Esophagus squamous epithelium (tissue), 5 donors: ENCODE measurements around the gene PTER. TPM values are rescaled to one million over a fixed set of nuclear protein-coding genes. Genes with fewer than 3 reads are reported as not detected.

ENCODE experiments used
- DNase-seq: peaks from one replicate; lab custom pipeline; 2025; lab: John Stamatoyannopoulos, UW
- H3K27ac ChIP-seq, 4 donors: fragments of 200-600 bp; sonication (generic); one replicate each; pipeline ENCODE4 v1.5.1; 2016 to 2019; ENCODE audit warnings: mild to moderate bottlenecking in 1 of 4
- H3K27me3 ChIP-seq, 4 donors: fragments of 200-600 bp; sonication (generic); 1 replicate in 3 of 4; 2 replicates in 1 of 4; pipeline versions ENCODE4 v1.5.1 to v1.6.0; 2017 to 2021; ENCODE audit warnings: antibody characterized with exemption in 1 of 4
- H3K36me3 ChIP-seq, 3 donors: fragments of 200-600 bp; sonication (generic); one replicate each; pipeline ENCODE4 v1.5.1; 2016 to 2019
- H3K4me1 ChIP-seq, 3 donors: fragments of 200-600 bp; sonication (generic); one replicate each; pipeline ENCODE4 v1.5.1; 2017 to 2019
- H3K4me3 ChIP-seq, 4 donors: fragments of 200-600 bp; sonication (generic); 1 replicate in 3 of 4; 2 replicates in 1 of 4; pipeline ENCODE4 v1.5.1; 2016 to 2019; ENCODE audit warnings: mild to moderate bottlenecking in 2 of 4, moderate library complexity in 1 of 4
- H3K9me3 ChIP-seq, 3 donors: fragments of 200-600 bp; sonication (generic); one replicate each; pipeline ENCODE4 v1.5.1; 2016 to 2019
- POLR2A ChIP-seq, 4 donors: fragments of 450-650 bp; IDR thresholded peaks; one replicate each; pipeline ENCODE4 v1.6.1; 2017; ENCODE audit warnings: antibody characterized with exemption in 4 of 4, mild to moderate bottlenecking in 4 of 4, moderate library complexity in 3 of 4
- WGBS, 2 donors: methylation state at CpG; one replicate each; pipeline ENCODE4 v1.1.5; 2018; 5-methylcytosine and 5-hydroxymethylcytosine counted together
- intact Hi-C: fragments of 100-400 bp; cut with DNase I; formaldehyde crosslinking; loops from one replicate; pipeline ENCODE4 v1.15.0; 2022
- total RNA-seq, 4 donors: library from RNA; depleted of rRNA; stranded (reverse); fragments of >200 nt; gene quantifications; one replicate each; pipeline ENCODE4 v1.1.0, GENCODE V29; 2016
- TF ChIP-seq, protein P1 (sequence below), 6 experiments: fragments of 450-650 bp in 4 of 6; fragments of 200-600 bp in 2 of 6; sonication (generic) in 2 of 6; IDR thresholded peaks; one replicate each; pipeline ENCODE4 v1.5.1; 2016 to 2019; ENCODE audit warnings: antibody characterized with exemption in 6 of 6, mild to moderate bottlenecking in 4 of 6, moderate library complexity in 4 of 6
- donor health status: DM: yes; HTN: yes; CAD: no.

Gene PTER
- total RNA-seq, 4 donors from 2014 or later = 4.4 to 10.3 (median 8.2) TPM

DNA sequence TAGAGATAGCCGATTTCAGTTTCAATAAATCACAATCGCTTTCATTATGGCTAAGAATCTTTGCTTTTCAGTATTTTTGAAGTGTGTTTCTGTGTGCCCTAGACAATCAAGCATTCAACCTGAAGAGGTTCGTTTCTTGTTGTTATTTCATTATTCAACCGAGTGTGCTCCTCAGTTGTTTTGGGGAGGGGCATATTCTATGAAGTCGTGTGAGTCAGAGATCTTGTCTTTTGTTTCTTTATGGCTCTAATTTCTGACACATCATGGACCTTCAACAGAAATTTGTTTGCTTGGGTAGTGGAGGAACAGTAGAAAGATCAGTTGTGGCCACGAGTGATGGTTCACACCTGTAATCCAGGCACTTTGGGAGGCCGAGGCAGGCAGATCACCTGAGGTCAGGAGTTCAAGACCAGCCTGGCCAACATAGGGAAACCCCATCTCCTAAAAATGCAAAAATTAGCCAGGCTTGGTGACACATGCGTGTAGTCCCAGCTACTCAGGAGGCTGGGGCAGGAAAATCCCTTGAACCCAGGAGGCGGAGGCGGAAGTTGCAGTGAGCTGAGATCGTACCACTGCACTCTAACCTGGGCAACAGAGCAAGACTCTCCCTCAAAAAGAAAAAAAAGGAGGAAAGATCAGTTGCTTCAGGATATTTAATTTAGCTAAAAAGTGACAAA is 46.6 kb downstream of the PTER start:
- Histone ChIP-seq H3K9me3 (no peaks in the 10 kb centered on the region), H3K36me3 (peaks cover 0 to 23% (median 0%) of the 10 kb centered on the region in 3 donors), H3K27ac (no peak overlapping the region), H3K27me3 (no peaks in the 10 kb centered on the region), H3K4me1 (no peaks in the 10 kb centered on the region), H3K4me3 (no peak overlapping the region)
- no peak for TF ChIP-seq POLR2A (IDR thresholded peaks at IDR 0.05)
- TF ChIP-seq, protein P1, sequence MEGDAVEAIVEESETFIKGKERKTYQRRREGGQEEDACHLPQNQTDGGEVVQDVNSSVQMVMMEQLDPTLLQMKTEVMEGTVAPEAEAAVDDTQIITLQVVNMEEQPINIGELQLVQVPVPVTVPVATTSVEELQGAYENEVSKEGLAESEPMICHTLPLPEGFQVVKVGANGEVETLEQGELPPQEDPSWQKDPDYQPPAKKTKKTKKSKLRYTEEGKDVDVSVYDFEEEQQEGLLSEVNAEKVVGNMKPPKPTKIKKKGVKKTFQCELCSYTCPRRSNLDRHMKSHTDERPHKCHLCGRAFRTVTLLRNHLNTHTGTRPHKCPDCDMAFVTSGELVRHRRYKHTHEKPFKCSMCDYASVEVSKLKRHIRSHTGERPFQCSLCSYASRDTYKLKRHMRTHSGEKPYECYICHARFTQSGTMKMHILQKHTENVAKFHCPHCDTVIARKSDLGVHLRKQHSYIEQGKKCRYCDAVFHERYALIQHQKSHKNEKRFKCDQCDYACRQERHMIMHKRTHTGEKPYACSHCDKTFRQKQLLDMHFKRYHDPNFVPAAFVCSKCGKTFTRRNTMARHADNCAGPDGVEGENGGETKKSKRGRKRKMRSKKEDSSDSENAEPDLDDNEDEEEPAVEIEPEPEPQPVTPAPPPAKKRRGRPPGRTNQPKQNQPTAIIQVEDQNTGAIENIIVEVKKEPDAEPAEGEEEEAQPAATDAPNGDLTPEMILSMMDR (IDR thresholded peaks at IDR 0.05) = no peak
- intact Hi-C loops = no loop called here
- 86 to 91% methylated on average over 7 to 11 of the region's 11 CpGs for whole genome bisulfite sequencing, 2 donors
- DNase-seq = no peak

DNA sequence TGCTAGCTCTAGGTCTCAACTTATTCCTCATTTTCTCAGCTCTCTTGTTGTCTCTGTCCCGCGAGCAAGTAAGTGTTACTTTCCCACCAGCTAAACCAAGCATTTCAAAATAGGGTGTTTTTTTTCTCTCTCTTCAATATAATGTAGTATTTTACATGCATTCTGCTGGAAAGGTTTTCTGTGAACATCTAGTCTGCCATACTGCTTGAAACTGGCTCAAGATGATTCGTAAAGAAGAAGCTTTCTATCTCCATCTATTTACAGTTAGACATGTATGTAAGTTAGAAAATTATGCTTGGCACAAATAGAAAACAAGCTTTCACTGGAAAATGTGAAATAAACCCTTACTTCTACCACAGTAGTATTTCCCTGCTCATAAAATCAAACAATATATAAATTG is 53.7 kb downstream of the PTER start:
- TF ChIP-seq POLR2A (IDR thresholded peaks at IDR 0.05) = no peak
- TF ChIP-seq, protein P1 (IDR thresholded peaks at IDR 0.05) = no peak
- no peaks in the 10 kb centered on the region for H3K4me1 ChIP-seq
- no peak overlapping the region for H3K4me3 ChIP-seq
- DNase-seq = no peak
- peaks cover 0 to 45% (median 0%) of the 10 kb centered on the region in 3 donors for H3K36me3 ChIP-seq
- 91 to 100% methylated on average over 3 of the region's 3 CpGs for WGBS, 2 donors
- H3K27me3 ChIP-seq = no peaks in the 10 kb centered on the region
- H3K9me3 ChIP-seq = no peaks in the 10 kb centered on the region
- H3K27ac ChIP-seq = no peak overlapping the region
- intact Hi-C loops = no loop called here

DNA sequence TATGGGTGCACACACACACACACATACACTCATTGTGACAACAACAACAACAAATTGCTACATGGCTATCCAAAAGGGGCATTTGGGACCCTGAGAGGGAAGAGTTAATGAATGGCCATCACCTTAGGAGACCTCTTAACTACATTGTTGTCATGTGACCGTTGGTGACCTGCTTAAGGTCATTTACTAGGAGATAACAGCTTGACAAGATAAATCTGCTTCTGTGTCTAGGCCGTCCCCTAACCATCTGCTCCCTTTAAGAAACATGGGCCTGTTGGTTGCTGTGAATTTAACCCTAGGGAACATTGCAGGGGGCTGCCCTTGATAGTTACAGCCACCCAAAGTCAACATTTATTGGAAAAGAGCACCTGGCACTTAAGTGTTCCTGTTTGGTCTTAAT is 55.1 kb downstream of the PTER start:
- no peaks in the 10 kb centered on the region for H3K4me1 ChIP-seq
- H3K27me3 ChIP-seq = no peaks in the 10 kb centered on the region
- DNase-seq = no peak
- H3K4me3 ChIP-seq = no peak overlapping the region
- TF ChIP-seq POLR2A (IDR thresholded peaks at IDR 0.05) = no peak
- TF ChIP-seq, protein P1 (IDR thresholded peaks at IDR 0.05) = no peak
- intact Hi-C loops = no loop called here
- H3K9me3 ChIP-seq = no peaks in the 10 kb centered on the region
- 69 to 80% methylated on average over 2 of the region's 2 CpGs for WGBS, 2 donors
- peaks cover 0 to 36% (median 0%) of the 10 kb centered on the region in 3 donors for H3K36me3 ChIP-seq
- H3K27ac ChIP-seq = no peak overlapping the region

DNA sequence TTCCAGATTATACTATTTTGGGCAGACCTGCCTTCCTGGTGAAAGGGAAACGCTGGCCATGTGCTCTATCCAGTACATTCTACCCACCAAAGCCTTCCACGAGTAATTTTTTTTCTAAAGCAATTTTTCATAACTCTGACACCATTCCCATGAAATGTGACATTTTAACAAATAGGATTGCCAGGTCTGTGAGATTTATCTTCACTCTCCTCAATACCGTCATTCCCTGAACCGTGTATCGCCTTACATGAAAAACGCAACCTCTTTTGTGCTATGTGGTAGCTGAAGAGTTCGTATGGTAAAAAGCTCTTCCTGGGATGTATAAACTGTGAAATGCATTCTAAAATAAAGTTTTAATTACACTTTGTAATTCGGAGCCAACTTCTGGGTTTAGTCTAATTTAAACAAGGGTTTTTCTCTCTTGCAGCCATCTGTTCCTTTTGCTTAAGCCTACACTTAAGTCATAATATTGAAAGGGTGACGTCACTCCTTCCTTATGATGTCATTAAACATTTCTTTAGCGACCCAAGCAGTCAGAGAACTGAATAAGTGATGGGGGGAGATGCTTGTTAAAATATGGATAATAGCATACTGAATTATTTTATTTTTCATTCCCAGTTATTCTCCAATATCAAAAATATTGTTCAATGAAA is 57.2 kb downstream of the PTER start:
- Histone ChIP-seq H3K9me3 (no peaks in the 10 kb centered on the region), H3K4me1 (no peaks in the 10 kb centered on the region), H3K36me3 (peaks cover 0 to 25% (median 0%) of the 10 kb centered on the region in 3 donors), H3K27me3 (no peaks in the 10 kb centered on the region), H3K27ac (no peak overlapping the region), H3K4me3 (no peak overlapping the region)
- intact Hi-C loops = no loop called here
- 77 to 86% methylated on average over 10 of the region's 10 CpGs for WGBS, 2 donors
- TF ChIP-seq POLR2A (IDR thresholded peaks at IDR 0.05) = no peak
- TF ChIP-seq, protein P1 (IDR thresholded peaks at IDR 0.05) = no peak
- DNase-seq = no peak

DNA sequence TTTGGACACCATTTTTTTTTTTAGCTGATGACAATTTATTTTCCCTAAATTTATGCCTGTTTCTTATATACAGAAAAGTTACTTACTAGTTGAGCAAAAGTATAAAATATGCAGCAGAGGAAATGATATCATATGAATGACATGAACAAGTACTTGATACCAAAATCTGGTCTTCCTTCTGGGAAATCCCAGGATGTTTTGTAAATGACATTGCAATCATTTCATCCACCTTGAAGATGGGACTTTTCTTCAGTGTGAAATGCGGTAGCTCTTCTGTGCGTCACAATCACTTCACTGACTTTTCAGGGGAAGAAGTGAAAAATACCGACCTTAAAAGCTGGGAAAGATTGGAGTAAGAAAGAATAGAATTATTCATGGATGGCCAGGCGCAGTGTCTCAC is 61.1 kb downstream of the PTER start:
- H3K27me3 ChIP-seq = no peaks in the 10 kb centered on the region
- intact Hi-C loops = no loop called here
- 83 to 98% methylated on average over 3 to 4 of the region's 4 CpGs for WGBS, 2 donors
- H3K36me3 ChIP-seq = peaks cover 0 to 6% (median 0%) of the 10 kb centered on the region in 3 donors
- no peaks in the 10 kb centered on the region for H3K9me3 ChIP-seq
- no peak for DNase-seq
- H3K4me1 ChIP-seq = no peaks in the 10 kb centered on the region
- TF ChIP-seq, protein P1 (IDR thresholded peaks at IDR 0.05) = no peak
- TF ChIP-seq POLR2A (IDR thresholded peaks at IDR 0.05) = no peak
- no peak overlapping the region for H3K4me3 ChIP-seq
- no peak overlapping the region for H3K27ac ChIP-seq
